Lower leg skin (tissue), 3 donors: ENCODE results near the gene RBKS.

ENCODE experiments used
- POLR2A ChIP-seq, 2 donors: fragments of 450-650 bp; IDR thresholded peaks; one replicate each; pipeline ENCODE4 v1.6.1; 2016 to 2017; ENCODE audit warnings: antibody characterized with exemption in 2 of 2, mild to moderate bottlenecking in 1 of 2, moderate library complexity in 1 of 2
- TF ChIP-seq, protein P1 (sequence below), 3 donors: fragments of 450-650 bp; IDR thresholded peaks; one replicate each; pipeline ENCODE4 v1.5.1; 2016; ENCODE audit warnings: antibody characterized with exemption in 3 of 3, mild to moderate bottlenecking in 3 of 3, moderate library complexity in 2 of 3

DNA sequence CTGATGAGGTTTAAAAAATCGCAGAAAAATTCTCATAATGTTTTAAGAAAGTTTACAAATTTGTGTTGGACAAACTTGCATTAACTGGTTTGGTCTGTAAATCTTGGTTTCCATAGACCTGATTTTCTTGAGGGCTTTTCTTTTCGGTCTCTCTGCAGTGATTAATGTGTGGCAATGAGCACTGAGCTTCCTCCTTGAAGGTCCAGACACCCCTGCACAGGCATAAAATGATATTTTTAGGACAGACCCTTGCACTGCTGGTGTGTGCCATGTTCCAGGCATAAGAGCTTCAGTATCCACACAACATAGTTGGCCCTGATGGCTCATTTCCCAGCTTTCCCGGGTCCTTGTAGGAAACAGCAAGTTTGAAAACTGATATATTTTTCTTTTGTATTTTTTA lies 85.0 kb downstream of the RBKS start:
- TF ChIP-seq, protein P1, sequence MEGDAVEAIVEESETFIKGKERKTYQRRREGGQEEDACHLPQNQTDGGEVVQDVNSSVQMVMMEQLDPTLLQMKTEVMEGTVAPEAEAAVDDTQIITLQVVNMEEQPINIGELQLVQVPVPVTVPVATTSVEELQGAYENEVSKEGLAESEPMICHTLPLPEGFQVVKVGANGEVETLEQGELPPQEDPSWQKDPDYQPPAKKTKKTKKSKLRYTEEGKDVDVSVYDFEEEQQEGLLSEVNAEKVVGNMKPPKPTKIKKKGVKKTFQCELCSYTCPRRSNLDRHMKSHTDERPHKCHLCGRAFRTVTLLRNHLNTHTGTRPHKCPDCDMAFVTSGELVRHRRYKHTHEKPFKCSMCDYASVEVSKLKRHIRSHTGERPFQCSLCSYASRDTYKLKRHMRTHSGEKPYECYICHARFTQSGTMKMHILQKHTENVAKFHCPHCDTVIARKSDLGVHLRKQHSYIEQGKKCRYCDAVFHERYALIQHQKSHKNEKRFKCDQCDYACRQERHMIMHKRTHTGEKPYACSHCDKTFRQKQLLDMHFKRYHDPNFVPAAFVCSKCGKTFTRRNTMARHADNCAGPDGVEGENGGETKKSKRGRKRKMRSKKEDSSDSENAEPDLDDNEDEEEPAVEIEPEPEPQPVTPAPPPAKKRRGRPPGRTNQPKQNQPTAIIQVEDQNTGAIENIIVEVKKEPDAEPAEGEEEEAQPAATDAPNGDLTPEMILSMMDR (IDR thresholded peaks at IDR 0.05), result no peak
- no peak for TF ChIP-seq POLR2A (IDR thresholded peaks at IDR 0.05)
